K562 (cell line): ENCODE data around the gene MAZ. TPM values are rescaled to one million over a fixed set of nuclear protein-coding genes. Genes with fewer than 3 reads are reported as not detected.

ENCODE experiments used
- ATF1 ChIP-seq, 2 experiments: fragments of 450-650 bp in 1 of 2; IDR thresholded peaks; 2 replicates each; pipeline ENCODE4 v1.6.1; 2016; ENCODE audit warnings: missing compliant biosample characterization in 1 of 2, missing genetic modification characterization in 1 of 2
- C11orf30 ChIP-seq: fragments of 450-650 bp; IDR thresholded peaks from 2 replicates; pipeline ENCODE4 v1.6.1; 2016; ENCODE audit warnings: low read depth, mild to moderate bottlenecking
- CBX1 ChIP-seq: sonication (generic); IDR thresholded peaks from 2 replicates; pipeline ENCODE4 v1.6.1; 2016; ENCODE audit warnings: antibody characterized with exemption, low read depth, mild to moderate bottlenecking
- CTCF ChIP-seq, 3 experiments: IDR thresholded peaks in 2 of 3; conservative IDR thresholded peaks in 1 of 3; 2 replicates each; pipeline ENCODE4 v1.5.1; 2011 to 2012; ENCODE audit warnings: low read length in 3 of 3, mild to moderate bottlenecking in 3 of 3, control low read depth in 2 of 3, improper control_type of control experiment in 1 of 3, inconsistent platforms in 1 of 3, low read depth in 1 of 3, mixed read lengths in 1 of 3, moderate library complexity in 1 of 3; ENCODE audit not compliant: insufficient read depth in 2 of 3
- EP400 ChIP-seq: fragments of 450-650 bp; IDR thresholded peaks from 2 replicates; pipeline ENCODE4 v1.6.1; 2017; ENCODE audit warnings: antibody characterized with exemption, mild to moderate bottlenecking, moderate library complexity
- ESRRA ChIP-seq: fragments of 450-650 bp; IDR thresholded peaks from 2 replicates; pipeline ENCODE4 v1.6.1; 2014; ENCODE audit warnings: low read depth, mild to moderate bottlenecking, moderate library complexity, borderline replicate concordance
- HDGF ChIP-seq: fragments of 450-650 bp; IDR thresholded peaks from 2 replicates; pipeline ENCODE4 v1.6.1; 2016
- HNRNPLL ChIP-seq: fragments of 200-400 bp; formaldehyde crosslinking; IDR thresholded peaks from 2 replicates; pipeline ENCODE4 v1.6.1; 2017; ENCODE audit warnings: low read length, low read depth, mild to moderate bottlenecking; ENCODE audit not compliant: poor library complexity, severe bottlenecking
- KLF10 ChIP-seq: fragments of 250-450 bp; sonication (Bioruptor Pico); IDR thresholded peaks from 2 replicates; pipeline ENCODE4 v1.6.1; 2021; ENCODE audit warnings: matching md5 sums
- L3MBTL2 ChIP-seq: fragments of 450-650 bp; IDR thresholded peaks from 2 replicates; pipeline ENCODE4 v1.6.1; 2016; ENCODE audit warnings: mild to moderate bottlenecking, moderate library complexity
- MAX ChIP-seq: sonication (generic); formaldehyde crosslinking; IDR thresholded peaks from 2 replicates; pipeline ENCODE4 v1.9.0; 2022; ENCODE audit warnings: mild to moderate bottlenecking, missing genetic modification reagents
- NFE2L1 ChIP-seq: fragments of 450-650 bp; IDR thresholded peaks from 2 replicates; pipeline ENCODE4 v1.6.1; 2016; ENCODE audit warnings: missing genetic modification characterization, low read depth, mild to moderate bottlenecking, missing compliant biosample characterization, moderate library complexity, borderline replicate concordance
- NFRKB ChIP-seq: fragments of 450-650 bp; IDR thresholded peaks from 2 replicates; pipeline ENCODE4 v1.6.1; 2016; ENCODE audit warnings: low read depth
- PREB ChIP-seq: sonication (generic); formaldehyde crosslinking; IDR thresholded peaks from 2 replicates; pipeline ENCODE4 v1.8.1; 2023; ENCODE audit warnings: mild to moderate bottlenecking, missing genetic modification reagents
- PURB ChIP-seq: sonication (generic); formaldehyde crosslinking; IDR thresholded peaks from 2 replicates; pipeline ENCODE4 v1.9.0; 2021; ENCODE audit warnings: low read depth, mild to moderate bottlenecking, missing genetic modification reagents
- SIN3B ChIP-seq: fragments of 450-650 bp; IDR thresholded peaks from 2 replicates; pipeline ENCODE4 v1.6.1; 2017; ENCODE audit warnings: low read depth, mild to moderate bottlenecking, moderate library complexity
- SMARCE1 ChIP-seq: fragments of 450-650 bp; IDR thresholded peaks from 2 replicates; pipeline ENCODE4 v1.7.1; 2016; ENCODE audit warnings: mild to moderate bottlenecking
- SP1 ChIP-seq: sonication (generic); formaldehyde crosslinking; IDR thresholded peaks from 2 replicates; pipeline ENCODE4 v1.8.1; 2022; ENCODE audit warnings: mild to moderate bottlenecking, missing genetic modification reagents
- SRSF3 ChIP-seq: fragments of 200-400 bp; formaldehyde crosslinking; IDR thresholded peaks from 2 replicates; pipeline ENCODE4 v1.6.1; 2016; ENCODE audit warnings: mild to moderate bottlenecking, low read length, moderate library complexity; ENCODE audit not compliant: insufficient read depth
- TSC22D4 ChIP-seq: fragments of 450-650 bp; IDR thresholded peaks from 2 replicates; pipeline ENCODE4 v1.6.1; 2016; ENCODE audit warnings: missing genetic modification characterization, missing biosample characterization, control low read depth
- WHSC1 ChIP-seq: IDR thresholded peaks from one replicate; pipeline ENCODE4 v1.6.1; 2012; ENCODE audit warnings: low read length, control low read depth, inconsistent platforms
- ZBTB43 ChIP-seq: sonication (generic); formaldehyde crosslinking; IDR thresholded peaks from 2 replicates; pipeline ENCODE4 v1.8.0; 2023; ENCODE audit warnings: mild to moderate bottlenecking, missing genetic modification reagents
- ZFP36 ChIP-seq: fragments of 150-350 bp; IDR thresholded peaks from 2 replicates; pipeline ENCODE4 v1.6.1; 2018; ENCODE audit warnings: low read length, low read depth; ENCODE audit not compliant: partially characterized antibody
- ZKSCAN1 ChIP-seq: fragments of 150-350 bp; IDR thresholded peaks from 2 replicates; pipeline ENCODE4 v1.6.1; 2016; ENCODE audit warnings: low read depth, low read length
- ZNF311 ChIP-seq: fragments of 250-450 bp; sonication (Bioruptor Pico); IDR thresholded peaks from 2 replicates; pipeline ENCODE4 v1.4.0; 2020; ENCODE audit warnings: mild to moderate bottlenecking, moderate library complexity
- ZNF384 ChIP-seq: IDR thresholded peaks from 2 replicates; pipeline ENCODE4 v1.6.1; 2012; ENCODE audit warnings: low read depth, low read length, improper control_type of control experiment
- polyA plus RNA-seq, 8 experiments: library from polyadenylated mRNA; depleted of rRNA in 4 of 8; stranded (reverse) in 5 of 8; unstranded in 3 of 8; fragments of >200 nt; fragmentation: Nextera tagmentation in 2 of 8; fragmentation: Illumina TruSeq in 1 of 8; extraction: Ambion mirVana in 2 of 8; extraction: Trizol in 1 of 8; gene quantifications; 2 replicates each; pipeline versions ENCODE4 v1.2.1 to v1.2.3, GENCODE V29; 2011 to 2014; ENCODE audit warnings: inconsistent platforms in 1 of 8, missing spikeins in 1 of 8
- total RNA-seq, 7 experiments: library from RNA; depleted of rRNA in 6 of 7; stranded (reverse); fragments of >200 nt in 6 of 7; fragmentation: Illumina TruSeq in 2 of 7; extraction: Trizol in 2 of 7; gene quantifications; 2 replicates each; pipeline versions ENCODE4 v1.2.1 to v1.2.3, GENCODE V29; 2011 to 2021; ENCODE audit warnings: low replicate concordance in 1 of 7

Gene MAZ
- total and polyA plus RNA-seq, 9 of the 15 experiments (the other 6 are each of a cell fraction or from before 2014, with no cell fraction given), result 45.4 to 532 (median 250) TPM

GRCh38 chr16:29790183-29790948 is 16.0 kb upstream of the MAZ start, which contains the start of gene KIF22 (continued):
- TF ChIP-seq NFE2L1 (tag) (no peak), HDGF (no peak), ATF1 (CRISPR knock-in tag; IDR thresholded peaks at IDR 0.05) (no peak; the same call in 1 of the 2 replicates), ATF1 (tag; IDR thresholded peaks at IDR 0.05) (peak; percentile 89), MAX (CRISPR knock-in tag) (peak; percentile 90), KLF10 (CRISPR knock-in tag) (no peak), L3MBTL2 (peak; percentile 76), TSC22D4 (no peak), SMARCE1 (peak; percentile 68), WHSC1 (no peak), SRSF3 (no peak), CTCF (IDR thresholded peaks at IDR 0.05 in 2 of 3, conservative IDR thresholded peaks at IDR 0.05 in 1 of 3; ENCODE audit: insufficient read depth in 2 of 3, low read depth in 1 of 3, low read length in 3 of 3) (peak; percentile 84 to 92 (median 88)), SP1 (CRISPR knock-in tag) (peak; percentile 96), ZFP36 (peak; percentile 2), HNRNPLL (peak; percentile 47), C11orf30 (peak; percentile 94), EP400 (peak; percentile 97), PURB (no peak), PREB (CRISPR knock-in tag) (no peak), ESRRA (peak; percentile 60; the same call in 1 of the 2 replicates), ZKSCAN1 (peak; percentile 65; the same call in 1 of the 2 replicates), ZNF384 (no peak), SIN3B (peak; percentile 83), ZNF311 (CRISPR knock-in tag) (no peak), CBX1 (0 out of 2 replicates have a peak, but pooled peaks have one; percentile 70), NFRKB (peak; percentile 94), ZBTB43 (CRISPR knock-in tag) (peak; percentile 80; the same call in 1 of the 2 replicates)
